Prostate gland (tissue), 2 donors: ENCODE measurements around the gene CCDC188. TPM values are rescaled to one million over a fixed set of nuclear protein-coding genes. Genes with fewer than 3 reads are reported as not detected.

ENCODE experiments used
- DNase-seq: peaks from one replicate; pipeline ENCODE4 v3.0.0-alpha.2; 2019; ENCODE audit warnings: low spot score
- H3K27ac ChIP-seq, 2 donors: fragments of 200-600 bp; sonication (generic); 2 replicates each; pipeline ENCODE4 v1.5.1; 2017 to 2019
- H3K27me3 ChIP-seq: fragments of 200-600 bp; sonication (generic); replicated peaks from 2 replicates; pipeline ENCODE4 v1.5.1; 2019; ENCODE audit not compliant: insufficient read depth
- H3K36me3 ChIP-seq, 2 donors: fragments of 200-600 bp; sonication (generic); 1 replicate in 1 of 2; 2 replicates in 1 of 2; pipeline versions ENCODE4 v1.5.1 to v1.8.1; 2017 to 2019
- H3K4me1 ChIP-seq: fragments of 200-600 bp; sonication (generic); replicated peaks from 2 replicates; pipeline ENCODE4 v1.5.1; 2019
- H3K4me3 ChIP-seq, 2 donors: fragments of 200-600 bp; sonication (generic); 2 replicates each; pipeline ENCODE4 v1.5.1; 2017 to 2019
- H3K9me3 ChIP-seq: fragments of 200-600 bp; sonication (generic); 2 replicates; pipeline ENCODE4 v1.5.1; 2017
- POLR2A ChIP-seq: fragments of 450-650 bp; IDR thresholded peaks from one replicate; pipeline ENCODE4 v1.6.1; 2016; ENCODE audit warnings: antibody characterized with exemption, mild to moderate bottlenecking
- POLR2AphosphoS5 ChIP-seq: sonication (generic); formaldehyde crosslinking; IDR thresholded peaks from one replicate; pipeline ENCODE4 v1.6.1; 2017; ENCODE audit warnings: antibody characterized with exemption
- WGBS: methylation state at CpG from one replicate; pipeline ENCODE4 v1.1.5; 2018; 5-methylcytosine and 5-hydroxymethylcytosine counted together
- intact Hi-C: fragments of 100-400 bp; cut with DNase I; formaldehyde crosslinking; loops from one replicate; pipeline ENCODE4 v1.14.2; 2022
- total RNA-seq, 2 donors: library from RNA; depleted of rRNA; stranded (reverse); fragments of >200 nt; gene quantifications; one replicate each; pipeline ENCODE4 v1.1.0, GENCODE V29; 2016
- TF ChIP-seq, protein P1 (sequence below), 4 experiments: fragments of 200-600 bp in 2 of 4; fragments of 450-650 bp in 2 of 4; sonication (generic) in 2 of 4; IDR thresholded peaks; 1 replicate in 3 of 4; 2 replicates in 1 of 4; pipeline ENCODE4 v1.5.1; 2016 to 2019; ENCODE audit warnings: antibody characterized with exemption in 4 of 4, mild to moderate bottlenecking in 2 of 4, moderate library complexity in 2 of 4

The CCDC188 gene
- total RNA-seq, 2 donors from 2014 or later: 1.2 TPM; not detected in 1

- TF ChIP-seq, protein P1, sequence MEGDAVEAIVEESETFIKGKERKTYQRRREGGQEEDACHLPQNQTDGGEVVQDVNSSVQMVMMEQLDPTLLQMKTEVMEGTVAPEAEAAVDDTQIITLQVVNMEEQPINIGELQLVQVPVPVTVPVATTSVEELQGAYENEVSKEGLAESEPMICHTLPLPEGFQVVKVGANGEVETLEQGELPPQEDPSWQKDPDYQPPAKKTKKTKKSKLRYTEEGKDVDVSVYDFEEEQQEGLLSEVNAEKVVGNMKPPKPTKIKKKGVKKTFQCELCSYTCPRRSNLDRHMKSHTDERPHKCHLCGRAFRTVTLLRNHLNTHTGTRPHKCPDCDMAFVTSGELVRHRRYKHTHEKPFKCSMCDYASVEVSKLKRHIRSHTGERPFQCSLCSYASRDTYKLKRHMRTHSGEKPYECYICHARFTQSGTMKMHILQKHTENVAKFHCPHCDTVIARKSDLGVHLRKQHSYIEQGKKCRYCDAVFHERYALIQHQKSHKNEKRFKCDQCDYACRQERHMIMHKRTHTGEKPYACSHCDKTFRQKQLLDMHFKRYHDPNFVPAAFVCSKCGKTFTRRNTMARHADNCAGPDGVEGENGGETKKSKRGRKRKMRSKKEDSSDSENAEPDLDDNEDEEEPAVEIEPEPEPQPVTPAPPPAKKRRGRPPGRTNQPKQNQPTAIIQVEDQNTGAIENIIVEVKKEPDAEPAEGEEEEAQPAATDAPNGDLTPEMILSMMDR (IDR thresholded peaks at IDR 0.05): no peak
- no peak for TF ChIP-seq POLR2A
- no peak for TF ChIP-seq POLR2AphosphoS5
- 80% methylated on average over 19 of the region's 19 CpGs for WGBS
- DNase-seq: no peak
- Histone ChIP-seq H3K36me3 (no peaks in the 10 kb centered on the region), H3K9me3 (no peaks in the 10 kb centered on the region), H3K27me3 (no peaks in the 10 kb centered on the region), H3K4me3 (no peak overlapping the region), H3K4me1 (no peaks in the 10 kb centered on the region), H3K27ac (no peak overlapping the region)
- intact Hi-C loops: no loop called here
Measured at GRCh38 chr22:20174785-20175596, 24.1 kb upstream of the CCDC188 start.

- DNase-seq: no peak
- H3K9me3 ChIP-seq: no peaks in the 10 kb centered on the region
- no peaks in the 10 kb centered on the region for H3K36me3 ChIP-seq
- no peak overlapping the region for H3K27ac ChIP-seq
- TF ChIP-seq, protein P1 (IDR thresholded peaks at IDR 0.05): no peak
- TF ChIP-seq POLR2AphosphoS5 (no peak), POLR2A (no peak)
- intact Hi-C loops: no loop called here
- no peaks in the 10 kb centered on the region for H3K27me3 ChIP-seq
- H3K4me3 ChIP-seq: no peak overlapping the region
- WGBS: 58% methylated on average over 10 of the region's 10 CpGs
- H3K4me1 ChIP-seq: no peaks in the 10 kb centered on the region
Measured at GRCh38 chr22:20173772-20174171, 22.9 kb upstream of the CCDC188 start.

- TF ChIP-seq POLR2AphosphoS5: no peak
- TF ChIP-seq POLR2A: no peak
- TF ChIP-seq, protein P1 (IDR thresholded peaks at IDR 0.05): no peak
- no peaks in the 10 kb centered on the region for H3K9me3 ChIP-seq
- intact Hi-C loops: no loop called here
- DNase-seq: no peak
- no peaks in the 10 kb centered on the region for H3K27me3 ChIP-seq
- no peak overlapping the region for H3K27ac ChIP-seq
- H3K4me3 ChIP-seq: no peak overlapping the region
- WGBS: 83% methylated on average over 9 of the region's 11 CpGs
- no peaks in the 10 kb centered on the region for H3K36me3 ChIP-seq
- H3K4me1 ChIP-seq: no peaks in the 10 kb centered on the region
Measured at GRCh38 chr22:20173246-20173645, 22.4 kb upstream of the CCDC188 start.

DNA sequence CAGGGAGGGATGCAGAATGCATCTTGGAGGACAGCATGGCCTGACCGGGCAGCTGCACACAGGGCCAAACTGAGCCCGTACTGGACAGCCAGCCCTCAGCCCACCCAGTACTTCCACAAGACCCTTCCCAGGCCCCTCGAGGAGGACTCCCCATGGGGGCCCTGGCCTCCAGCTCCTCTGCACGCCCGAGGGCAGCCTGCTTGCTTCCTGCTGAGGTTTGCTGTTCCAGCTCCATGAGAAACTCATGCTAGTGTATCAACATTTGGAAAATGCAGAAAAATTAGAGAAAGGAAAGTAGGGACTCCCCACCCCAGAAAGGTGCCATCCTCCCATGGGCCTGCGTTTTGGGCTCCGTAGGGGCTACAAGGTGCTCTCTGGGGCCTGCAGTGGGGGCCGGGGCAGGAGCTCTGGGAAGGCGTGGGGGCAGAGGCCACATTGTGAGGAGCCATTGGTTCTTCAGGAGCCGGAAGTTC, 21.3 kb upstream of the CCDC188 start:
- no peak for DNase-seq
- Histone ChIP-seq H3K27me3 (no peaks in the 10 kb centered on the region), H3K36me3 (no peaks in the 10 kb centered on the region), H3K4me1 (no peaks in the 10 kb centered on the region), H3K27ac (no peak overlapping the region), H3K4me3 (no peak overlapping the region), H3K9me3 (no peaks in the 10 kb centered on the region)
- intact Hi-C loops: no loop called here
- WGBS: 96% methylated on average over 10 of the region's 10 CpGs
- TF ChIP-seq POLR2A (no peak), POLR2AphosphoS5 (no peak)
- TF ChIP-seq, protein P1 (IDR thresholded peaks at IDR 0.05): no peak
